H7 (cell line): ENCODE results near the gene MIB1. TPM values are rescaled to one million over a fixed set of nuclear protein-coding genes. Genes with fewer than 3 reads are reported as not detected.

Experiments
- DNase-seq: peaks from one replicate; pipeline ENCODE4 v3.0.0; 2012
- H3K27me3 ChIP-seq: 2 replicates; pipeline ENCODE4 v1.6.0; 2011; ENCODE audit warnings: mild to moderate bottlenecking, low read length; ENCODE audit not compliant: control insufficient read depth, insufficient read depth
- H3K36me3 ChIP-seq: replicated peaks from 2 replicates; pipeline ENCODE4 v1.5.1; 2011; ENCODE audit warnings: low read length; ENCODE audit not compliant: control insufficient read depth, insufficient read depth
- H3K4me3 ChIP-seq: 2 replicates; pipeline ENCODE4 v1.5.1; 2011; ENCODE audit warnings: low read depth, mild to moderate bottlenecking, control low read depth, low read length, moderate library complexity; ENCODE audit not compliant: insufficient read depth
- total RNA-seq: library from RNA; depleted of rRNA; stranded (reverse); fragments of >200 nt; shearing (Covaris generic); gene quantifications from 2 replicates; pipeline ENCODE4 v1.2.3, GENCODE V29; 2014

Gene MIB1
- total RNA-seq, 1 experiment from 2014 or later: 46.1 TPM

DNA sequence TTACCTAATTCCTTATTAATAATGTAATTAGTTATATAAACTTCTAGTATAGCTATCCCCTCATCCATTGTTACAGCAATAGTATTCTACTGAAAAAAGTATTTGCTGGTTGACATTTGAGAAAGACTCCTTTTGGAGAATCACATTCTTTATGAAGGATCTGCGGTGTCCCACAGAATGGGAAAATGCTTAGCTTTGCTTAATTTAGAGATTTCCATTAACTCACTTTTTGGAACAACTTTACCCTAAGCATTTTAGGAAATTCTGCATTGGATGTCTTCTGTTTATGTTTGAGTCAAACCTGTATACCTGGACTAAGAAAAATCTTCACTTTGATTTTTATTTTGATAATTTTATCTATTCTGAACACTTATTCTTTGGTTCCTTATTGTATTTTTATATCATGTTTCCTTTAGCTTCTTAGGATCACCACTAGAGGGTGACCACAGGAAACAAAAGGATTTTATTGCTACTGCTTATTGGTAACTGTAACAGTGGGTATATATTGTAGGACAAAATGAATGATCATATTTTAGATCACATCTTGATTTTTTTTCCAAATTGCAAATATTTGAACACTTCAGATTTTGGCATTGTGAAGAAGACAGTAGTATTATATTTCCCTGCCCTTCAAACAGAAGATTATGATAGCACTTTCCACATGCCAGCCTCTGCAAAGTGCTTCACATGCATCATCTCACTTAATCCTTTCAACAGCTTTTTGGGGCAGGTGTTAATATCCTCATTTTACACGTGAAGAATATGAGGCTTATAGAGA, 79.6 kb downstream of the MIB1 start:
- DNase-seq: peak; percentile 5
- Histone ChIP-seq H3K4me3 (no peak overlapping the region), H3K36me3 (peaks cover 3% of the 10 kb centered on the region), H3K27me3 (no peaks in the 10 kb centered on the region)

- H3K4me3 ChIP-seq: no peak overlapping the region
- no peaks in the 10 kb centered on the region for H3K27me3 ChIP-seq
- peaks cover 3% of the 10 kb centered on the region for H3K36me3 ChIP-seq
- no peak for DNase-seq
Measured at GRCh38 chr18:21820811-21821143, 80.2 kb downstream of the MIB1 start.

DNA sequence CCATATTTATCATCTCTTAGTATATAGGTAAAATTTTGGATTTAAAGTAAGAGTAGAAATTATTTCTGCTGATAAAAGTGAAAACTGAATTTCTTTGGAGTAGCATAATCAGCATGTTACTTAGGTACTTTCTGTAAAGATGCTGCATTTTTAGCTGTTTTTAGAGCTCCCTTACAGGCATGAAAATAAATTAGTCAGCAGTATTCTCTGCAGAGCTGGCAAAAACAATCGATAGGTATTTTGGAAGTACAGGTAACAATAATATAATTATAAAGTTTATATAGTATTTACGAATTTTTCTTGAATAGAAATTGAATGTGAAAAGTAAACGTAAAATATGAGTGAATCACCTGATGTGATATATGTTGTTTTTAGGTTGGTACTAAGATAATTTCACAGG, 83.3 kb downstream of the MIB1 start:
- H3K4me3 ChIP-seq: no peak overlapping the region
- H3K27me3 ChIP-seq: no peaks in the 10 kb centered on the region
- no peak for DNase-seq
- H3K36me3 ChIP-seq: peaks cover 3% of the 10 kb centered on the region

- Histone ChIP-seq H3K27me3 (no peaks in the 10 kb centered on the region), H3K4me3 (no peak overlapping the region), H3K36me3 (no peaks in the 10 kb centered on the region)
- DNase-seq: no peak
Measured at GRCh38 chr18:21826196-21826595, 85.6 kb downstream of the MIB1 start.

DNA sequence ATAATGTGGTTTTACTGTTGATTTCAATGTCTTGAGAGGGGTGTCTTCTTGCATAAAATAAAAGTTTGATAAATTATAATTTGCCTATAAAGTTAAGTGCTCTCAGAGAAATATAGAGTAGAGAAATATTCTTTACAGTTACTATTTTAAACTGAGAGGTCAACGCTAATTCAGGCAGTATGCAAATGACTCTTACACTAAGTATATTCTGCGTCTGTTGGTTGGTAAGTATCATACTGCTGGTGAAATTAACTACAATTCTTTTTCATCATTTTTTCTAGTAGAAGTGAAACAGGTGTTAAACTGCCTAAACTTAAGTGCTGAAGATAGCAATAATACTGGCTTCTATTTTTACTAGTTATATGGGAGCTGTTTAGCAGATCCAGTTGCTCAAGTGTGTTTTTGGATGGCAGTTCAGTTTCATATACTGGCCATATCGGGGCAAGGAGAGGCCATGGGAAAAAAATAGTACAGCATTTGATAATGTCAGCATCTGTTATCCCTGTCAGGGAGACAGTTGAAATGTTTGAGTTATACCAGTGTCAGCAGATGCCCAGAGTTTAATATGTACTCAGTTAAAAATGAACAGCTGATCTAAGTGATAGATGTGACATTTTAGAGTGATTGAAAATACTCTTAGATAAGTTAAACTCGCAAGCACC, 86.2 kb downstream of the MIB1 start:
- no peak overlapping the region for H3K4me3 ChIP-seq
- H3K36me3 ChIP-seq: no peaks in the 10 kb centered on the region
- DNase-seq: no peak
- H3K27me3 ChIP-seq: no peaks in the 10 kb centered on the region

GRCh38 chr18:21830532-21830931, 89.9 kb downstream of the MIB1 start:
- no peaks in the 10 kb centered on the region for H3K36me3 ChIP-seq
- no peaks in the 10 kb centered on the region for H3K27me3 ChIP-seq
- peak; percentile 5 for DNase-seq
- no peak overlapping the region for H3K4me3 ChIP-seq

- Histone ChIP-seq H3K4me3 (no peak overlapping the region), H3K27me3 (no peaks in the 10 kb centered on the region), H3K36me3 (no peaks in the 10 kb centered on the region; the same call in 1 of the 2 replicates)
- DNase-seq: no peak
Measured at GRCh38 chr18:21831413-21831831, 90.8 kb downstream of the MIB1 start.

DNA sequence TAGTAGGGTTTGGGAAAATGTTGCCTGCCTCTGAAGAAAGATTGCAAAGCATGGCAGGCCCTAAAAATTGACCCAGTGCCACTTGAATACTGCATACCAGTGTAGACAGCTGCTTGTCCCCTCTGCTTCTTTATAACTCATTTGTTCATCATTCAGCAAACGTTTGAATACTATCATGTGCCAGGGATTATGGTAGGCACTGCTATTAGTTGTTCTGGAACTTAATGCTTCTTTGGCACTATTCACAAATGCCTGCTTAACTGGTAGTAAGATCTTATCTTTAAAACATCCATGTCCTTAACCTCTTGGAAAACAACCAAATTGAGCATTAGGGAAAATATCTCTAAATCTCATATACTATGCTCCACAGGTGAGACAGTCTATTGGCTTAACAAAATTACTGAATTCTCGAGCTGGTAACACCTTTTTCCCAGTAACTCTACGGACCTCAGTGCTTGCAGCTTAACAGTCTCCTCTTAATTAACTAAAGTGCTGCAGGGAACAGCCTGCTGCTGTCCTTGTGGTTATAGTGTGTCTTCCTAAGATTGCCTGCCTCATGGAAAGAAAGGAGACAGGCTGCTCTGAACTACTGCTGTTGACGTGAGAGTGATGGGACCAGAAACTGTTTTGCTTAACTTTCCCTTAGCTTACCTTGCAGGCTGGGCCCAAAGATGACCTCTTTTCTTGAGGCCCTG, 93.2 kb downstream of the MIB1 start:
- H3K27me3 ChIP-seq: no peaks in the 10 kb centered on the region
- DNase-seq: no peak
- H3K36me3 ChIP-seq: no peaks in the 10 kb centered on the region; the same call in none of the 2 replicates
- H3K4me3 ChIP-seq: no peak overlapping the region

DNA sequence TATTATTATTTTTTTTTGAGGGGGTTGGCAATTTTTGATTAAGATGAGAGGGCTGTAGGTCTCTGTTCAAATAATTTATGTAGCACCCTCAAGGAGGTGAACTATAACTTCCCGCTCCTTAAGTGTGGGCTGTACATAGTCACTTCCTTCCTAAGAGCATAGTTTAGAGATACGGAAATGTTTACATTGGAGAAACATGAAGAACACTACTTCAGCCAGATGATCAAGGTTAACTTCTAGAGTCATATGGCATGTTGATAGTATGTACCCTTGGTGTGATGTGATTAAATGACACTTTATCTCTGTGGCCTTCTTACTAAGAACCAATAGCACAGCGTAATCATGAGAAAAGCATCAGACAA, 93.7 kb downstream of the MIB1 start:
- no peaks in the 10 kb centered on the region; the same call in none of the 2 replicates for H3K36me3 ChIP-seq
- H3K4me3 ChIP-seq: no peak overlapping the region
- H3K27me3 ChIP-seq: no peaks in the 10 kb centered on the region
- DNase-seq: no peak

GRCh38 chr18:21841570-21841969, 101.0 kb downstream of the MIB1 start:
- no peak for DNase-seq
- Histone ChIP-seq H3K4me3 (no peak overlapping the region), H3K36me3 (peaks cover 5% of the 10 kb centered on the region), H3K27me3 (no peaks in the 10 kb centered on the region)

DNA sequence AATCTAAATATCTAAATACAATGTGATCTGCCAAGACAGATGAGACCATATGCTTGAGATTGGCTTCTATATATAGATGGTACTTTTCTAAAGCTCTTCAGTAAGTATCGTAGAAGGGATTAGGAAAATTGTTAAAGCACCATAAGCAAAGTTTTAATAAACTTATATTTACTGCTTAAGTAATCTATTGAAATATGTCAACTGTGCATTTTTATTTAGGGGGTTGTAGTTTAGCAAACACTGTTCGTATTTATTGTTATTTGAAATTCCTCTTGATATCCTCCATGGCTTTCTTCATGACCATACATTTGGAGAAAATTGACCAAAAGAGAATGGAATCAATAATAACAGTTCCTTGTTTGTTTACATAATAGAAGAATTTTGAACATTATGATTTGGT, 102.7 kb downstream of the MIB1 start:
- H3K27me3 ChIP-seq: no peaks in the 10 kb centered on the region
- H3K4me3 ChIP-seq: no peak overlapping the region
- no peak for DNase-seq
- peaks cover 5% of the 10 kb centered on the region for H3K36me3 ChIP-seq

DNA sequence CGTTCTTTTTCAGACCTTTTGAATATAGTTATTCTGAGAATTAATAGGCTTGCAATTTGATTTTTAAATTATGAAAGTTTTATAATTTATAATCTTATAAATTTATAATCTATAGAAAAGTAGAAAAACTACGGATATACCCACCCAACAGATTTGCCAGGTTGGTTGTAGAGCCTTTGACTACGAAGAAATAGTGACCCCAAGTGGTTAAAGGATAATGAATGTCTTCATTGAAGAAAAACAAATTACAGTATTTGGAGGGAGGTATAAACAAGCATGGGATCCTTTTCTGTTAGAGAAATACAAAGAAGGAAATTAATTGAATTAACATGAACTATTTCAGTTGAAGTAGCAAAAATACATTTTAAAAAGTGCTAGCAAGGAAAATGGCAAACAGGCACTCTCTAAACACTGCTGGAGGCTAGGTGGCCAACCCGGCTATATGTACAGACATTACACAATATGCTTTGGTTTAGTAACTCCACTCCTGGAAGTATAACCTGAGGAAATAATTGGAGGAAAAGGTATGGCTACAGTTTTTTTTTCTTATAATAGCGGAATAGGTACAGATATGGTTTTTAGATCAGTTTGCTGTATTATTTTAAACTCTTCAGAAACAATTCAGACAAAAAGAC, 110.9 kb downstream of the MIB1 start:
- Histone ChIP-seq H3K27me3 (no peaks in the 10 kb centered on the region), H3K4me3 (no peak overlapping the region), H3K36me3 (peaks cover 3% of the 10 kb centered on the region)
- peak; percentile 4 for DNase-seq

DNA sequence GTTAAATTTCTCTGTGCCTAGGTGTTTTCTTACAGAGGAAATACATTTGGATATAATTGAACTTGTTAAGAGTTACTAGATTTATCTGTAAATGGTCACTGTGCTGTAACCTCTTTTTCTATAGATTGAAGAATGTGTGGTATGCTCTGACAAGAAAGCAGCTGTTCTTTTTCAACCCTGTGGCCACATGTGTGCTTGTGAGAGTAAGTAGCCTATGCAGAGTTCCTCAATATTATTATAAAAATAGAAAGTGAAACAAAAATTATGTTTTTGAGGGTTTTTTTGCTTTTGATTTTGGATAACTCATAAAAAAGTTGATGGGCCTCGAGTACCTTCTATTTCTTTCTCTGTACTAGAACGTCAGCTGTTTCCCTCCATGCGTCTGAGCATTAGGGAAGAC, 112.4 kb downstream of the MIB1 start:
- Histone ChIP-seq H3K4me3 (no peak overlapping the region), H3K36me3 (peaks cover 5% of the 10 kb centered on the region), H3K27me3 (no peaks in the 10 kb centered on the region)
- DNase-seq: no peak

GRCh38 chr18:21853775-21854552, 113.4 kb downstream of the MIB1 start:
- Histone ChIP-seq H3K27me3 (no peaks in the 10 kb centered on the region), H3K4me3 (no peak overlapping the region), H3K36me3 (peaks cover 6% of the 10 kb centered on the region)
- DNase-seq: no peak
